IMR-90 (cell line): ENCODE data around the gene CEP55. TPM values are rescaled to one million over a fixed set of nuclear protein-coding genes. Genes with fewer than 3 reads are reported as not detected.

Experiments used
- ATAC-seq: fragments of 200-7000 bp; cut with Tn5 transposase; 2 replicates; pipeline ENCODE4 v1.9.1; 2020; ENCODE audit warnings: low read depth, mild to moderate bottlenecking, moderate library complexity
- BruUV-seq: library from RNA; stranded (reverse); fragments of 400-500 nt; replicated peaks from 2 replicates; lab custom pipeline; 2021; lab: Mats Ljungman, UMichigan
- CTCF ChIA-PET: fragments of 300-600 bp; formaldehyde crosslinking; extraction: SDS; loops from one replicate; lab custom pipeline; 2021; ENCODE audit warnings: antibody characterized with exemption; lab: Yijun Ruan, JAX
- POLR2A ChIA-PET: fragments of 300-600 bp; sonication (Branson Sonifier 250); formaldehyde crosslinking; loops from one replicate; lab custom pipeline; 2022; ENCODE audit warnings: antibody characterized with exemption; ENCODE audit not compliant: unreplicated experiment; lab: Charles Lee
- DNase-seq: peaks from one replicate; pipeline ENCODE4 v3.0.0; 2013
- H2AFZ ChIP-seq: replicated peaks from 2 replicates; pipeline ENCODE3; 2013; ENCODE audit warnings: low read length, mild to moderate bottlenecking; ENCODE audit not compliant: poor library complexity
- H2AK5ac ChIP-seq: 2 replicates; pipeline ENCODE4 v1.6.1; 2013; ENCODE audit warnings: low read depth, low read length, inconsistent platforms
- H2AK9ac ChIP-seq: replicated peaks from 2 replicates; pipeline ENCODE3; 2013; ENCODE audit warnings: mild to moderate bottlenecking, low read depth, low read length, moderate library complexity; ENCODE audit not compliant: poor library complexity
- H2BK120ac ChIP-seq: 2 replicates; pipeline ENCODE4 v1.6.1; 2013; ENCODE audit warnings: low read depth, low read length, inconsistent platforms
- H2BK15ac ChIP-seq: 3 replicates; pipeline ENCODE4 v1.6.1; 2013; ENCODE audit warnings: low read depth, low read length, inconsistent platforms
- H2BK20ac ChIP-seq: 2 replicates; pipeline ENCODE4 v1.6.1; 2013; ENCODE audit warnings: low read depth, mild to moderate bottlenecking, inconsistent platforms, low read length, moderate library complexity
- H2BK5ac ChIP-seq: 2 replicates; pipeline ENCODE4 v1.6.1; 2013; ENCODE audit warnings: mild to moderate bottlenecking, low read depth, low read length, inconsistent platforms; ENCODE audit not compliant: poor library complexity, severe bottlenecking
- H3K14ac ChIP-seq: replicated peaks from 2 replicates; pipeline ENCODE4 v1.6.1; 2013; ENCODE audit warnings: low read depth, low read length, inconsistent platforms
- H3K18ac ChIP-seq: 2 replicates; pipeline ENCODE4 v1.6.1; 2013; ENCODE audit warnings: low read depth, low read length, control low read depth
- H3K23ac ChIP-seq: 2 replicates; pipeline ENCODE4 v1.6.1; 2013; ENCODE audit warnings: low read depth, low read length, inconsistent platforms
- H3K27ac ChIP-seq: 2 replicates; pipeline ENCODE4 v1.5.1; 2013; ENCODE audit warnings: mild to moderate bottlenecking, control low read depth, low read length; ENCODE audit not compliant: insufficient read depth
- H3K27me3 ChIP-seq: 2 replicates; pipeline ENCODE4 v1.6.1; 2013; ENCODE audit warnings: low read length; ENCODE audit not compliant: control insufficient read depth, insufficient read depth
- H3K36me3 ChIP-seq: 2 replicates; pipeline ENCODE4 v1.6.1; 2013; ENCODE audit warnings: low read length, mixed read lengths; ENCODE audit not compliant: control insufficient read depth, insufficient read depth
- H3K4ac ChIP-seq: 2 replicates; pipeline ENCODE4 v1.6.1; 2013; ENCODE audit warnings: low read depth, low read length, inconsistent platforms
- H3K4me1 ChIP-seq: 2 replicates; pipeline ENCODE4 v1.6.1; 2013; ENCODE audit warnings: low read length, mixed read lengths; ENCODE audit not compliant: control insufficient read depth, insufficient read depth
- H3K4me2 ChIP-seq: 2 replicates; pipeline ENCODE4 v1.6.1; 2013; ENCODE audit warnings: low read depth, mild to moderate bottlenecking, control low read depth, low read length, moderate library complexity
- H3K4me3 ChIP-seq: 2 replicates; pipeline ENCODE4 v1.5.1; 2013; ENCODE audit warnings: low read depth, mild to moderate bottlenecking, control low read depth, low read length, moderate library complexity; ENCODE audit not compliant: insufficient read depth
- H3K56ac ChIP-seq: 2 replicates; pipeline ENCODE4 v1.6.1; 2013; ENCODE audit warnings: low read length, inconsistent platforms; ENCODE audit not compliant: insufficient read depth; ENCODE audit errors: extremely low read depth
- H3K79me1 ChIP-seq, 2 experiments: 2 replicates each; pipeline ENCODE4 v1.6.1; 2013; ENCODE audit warnings: low read length in 2 of 2, inconsistent platforms in 1 of 2, low read depth in 1 of 2
- H3K9ac ChIP-seq: 2 replicates; pipeline ENCODE4 v1.6.1; 2013; ENCODE audit warnings: low read depth, low read length, control low read depth
- H3K9me1 ChIP-seq: 2 replicates; pipeline ENCODE4 v1.6.1; 2013; ENCODE audit warnings: low read length, inconsistent platforms; ENCODE audit not compliant: insufficient read depth
- H3K9me3 ChIP-seq: 2 replicates; pipeline ENCODE4 v1.6.1; 2013; ENCODE audit warnings: low read length; ENCODE audit not compliant: control insufficient read depth, insufficient read depth
- H4K20me1 ChIP-seq: 2 replicates; pipeline ENCODE4 v1.6.1; 2013; ENCODE audit warnings: low read length, inconsistent platforms; ENCODE audit not compliant: insufficient read depth
- H4K5ac ChIP-seq: 2 replicates; pipeline ENCODE4 v1.6.1; 2013; ENCODE audit warnings: mild to moderate bottlenecking, low read depth, low read length, control low read depth
- H4K8ac ChIP-seq, 2 experiments: 2 replicates each; pipeline ENCODE4 v1.6.1; 2013; ENCODE audit warnings: low read depth in 2 of 2, low read length in 2 of 2, control low read depth in 1 of 2, inconsistent platforms in 1 of 2
- H4K91ac ChIP-seq: 2 replicates; pipeline ENCODE4 v1.6.1; 2013; ENCODE audit warnings: low read depth, low read length, inconsistent platforms; ENCODE audit not compliant: insufficient read depth
- BHLHE40 ChIP-seq: fragments of 150-350 bp; IDR thresholded peaks from 2 replicates; pipeline ENCODE4 v1.6.1; 2016; ENCODE audit warnings: mild to moderate bottlenecking, low read depth, low read length
- FOS ChIP-seq: fragments of 150-350 bp; IDR thresholded peaks from 2 replicates; pipeline ENCODE4 v1.6.1; 2016; ENCODE audit warnings: low read depth, low read length
- MAFK ChIP-seq: IDR thresholded peaks from 2 replicates; pipeline ENCODE4 v1.6.1; 2012; ENCODE audit warnings: low read depth, low read length, improper control_type of control experiment
- MAZ ChIP-seq: IDR thresholded peaks from 2 replicates; pipeline ENCODE4 v1.6.1; 2012; ENCODE audit warnings: low read depth, mild to moderate bottlenecking, low read length, improper control_type of control experiment, moderate library complexity, borderline replicate concordance
- MXI1 ChIP-seq: IDR thresholded peaks from 2 replicates; pipeline ENCODE4 v1.6.1; 2012; ENCODE audit warnings: low read depth, mild to moderate bottlenecking, low read length, moderate library complexity, borderline replicate concordance
- NFE2L2 ChIP-seq: fragments of 150-350 bp; IDR thresholded peaks from 2 replicates; pipeline ENCODE4 v1.6.1; 2016; ENCODE audit warnings: low read depth, mild to moderate bottlenecking, low read length
- POLR2A ChIP-seq: IDR thresholded peaks from 2 replicates; pipeline ENCODE4 v1.6.1; 2012; ENCODE audit warnings: mild to moderate bottlenecking, low read depth, low read length
- RCOR1 ChIP-seq: IDR thresholded peaks from 2 replicates; pipeline ENCODE4 v1.6.1; 2012; ENCODE audit warnings: mild to moderate bottlenecking, low read length, improper control_type of control experiment; ENCODE audit not compliant: insufficient replicate concordance
- SMC3 ChIP-seq: fragments of 150-350 bp; IDR thresholded peaks from 2 replicates; pipeline ENCODE4 v1.6.1; 2016; ENCODE audit warnings: low read depth, mild to moderate bottlenecking, antibody characterized with exemption, low read length, moderate library complexity
- WGBS, 2 experiments: methylation state at CpG; one replicate each; pipeline versions ENCODE4 v1.1.5 to v1.1.7; 2013; ENCODE audit warnings: missing lambda C conversion rate in 2 of 2; ENCODE audit not compliant: insufficient read length in 1 of 2; ENCODE audit errors: extremely low coverage in 2 of 2; 5-methylcytosine and 5-hydroxymethylcytosine counted together
- dilution Hi-C: fragments of 300-500 bp; cut with HindIII; formaldehyde crosslinking; loops from one replicate; pipeline ENCODE4 v1.14.3; 2018; ENCODE audit warnings: low sequenced_read_pairs; ENCODE audit not compliant: unreplicated experiment
- in situ Hi-C: fragments of 300-500 bp; cut with MboI; formaldehyde crosslinking; loops from 3 replicates; pipeline ENCODE4 v1.14.3; 2019; ENCODE audit warnings: low sequenced_read_pairs, inconsistent platforms, mixed read lengths
- intact Hi-C: fragments of 100-400 bp; cut with micrococcal nuclease; formaldehyde crosslinking; loops from 2 replicates; pipeline ENCODE4 v1.10.0; 2022
- polyA plus RNA-seq, 3 experiments: library from polyadenylated mRNA; depleted of rRNA; stranded (reverse); fragments of >200 nt; gene quantifications; 2 replicates each; pipeline ENCODE4 v1.2.3, GENCODE V29; 2012; ENCODE audit warnings: low replicate concordance in 1 of 3
- total RNA-seq: library from RNA; depleted of rRNA; stranded (reverse); fragments of >200 nt; gene quantifications from 2 replicates; pipeline ENCODE4 v1.2.3, GENCODE V29; 2012
- TF ChIP-seq, protein P1 (sequence below): fragments of 150-350 bp; IDR thresholded peaks from 2 replicates; pipeline ENCODE4 v1.6.1; 2016; ENCODE audit warnings: low read depth, mild to moderate bottlenecking, low read length, moderate library complexity, borderline replicate concordance
- TF ChIP-seq, protein P2 (sequence below): conservative IDR thresholded peaks from 2 replicates; pipeline ENCODE4 v1.5.1; 2012; ENCODE audit warnings: mild to moderate bottlenecking, low read depth, low read length, improper control_type of control experiment
- TF ChIP-seq, protein P3 (sequence below): fragments of 150-350 bp; IDR thresholded peaks from 2 replicates; pipeline ENCODE4 v1.6.1; 2017; ENCODE audit warnings: mild to moderate bottlenecking, antibody characterized with exemption, low read length, low read depth

Gene CEP55
- total and polyA plus RNA-seq, 2 of the 4 experiments (the other 2 are of a cell fraction), result 15.7 to 23.5 TPM

DNA sequence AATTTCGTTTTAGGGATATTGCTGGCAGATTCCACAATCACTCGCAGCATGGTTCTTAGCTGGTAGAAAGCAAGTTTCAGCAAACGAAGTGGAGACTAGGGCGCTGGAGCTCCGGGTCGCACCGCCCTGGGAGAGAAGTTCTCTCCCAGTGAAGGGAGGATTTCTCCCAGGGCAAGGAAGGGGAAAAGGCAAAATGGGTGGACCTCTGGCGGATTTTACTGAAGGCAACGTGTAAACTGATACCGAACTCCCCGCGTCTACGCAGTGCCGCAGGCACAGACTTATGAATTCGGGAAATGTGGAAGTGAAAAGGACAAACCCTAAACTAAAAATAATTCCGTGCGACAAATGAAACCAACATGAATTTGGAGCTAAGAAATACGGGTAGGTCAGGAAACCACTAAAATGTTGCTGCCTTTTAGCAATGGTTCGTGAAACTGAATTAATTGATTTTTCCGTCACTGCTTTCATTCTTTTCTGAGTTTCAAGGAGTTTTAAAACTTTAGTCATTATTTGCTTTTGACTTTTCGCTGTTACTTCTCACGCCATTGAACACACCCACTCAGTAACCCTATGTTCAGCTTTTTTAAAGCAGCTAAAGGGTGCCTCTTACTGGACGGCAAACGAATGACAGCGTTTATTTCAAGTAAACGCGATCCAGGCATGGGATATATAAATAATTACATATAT lies 14.1 kb upstream of the CEP55 start, which contains the start of gene MYOF (continued):
- TF ChIP-seq NFE2L2 (no peak), RCOR1 (no peak)

DNA sequence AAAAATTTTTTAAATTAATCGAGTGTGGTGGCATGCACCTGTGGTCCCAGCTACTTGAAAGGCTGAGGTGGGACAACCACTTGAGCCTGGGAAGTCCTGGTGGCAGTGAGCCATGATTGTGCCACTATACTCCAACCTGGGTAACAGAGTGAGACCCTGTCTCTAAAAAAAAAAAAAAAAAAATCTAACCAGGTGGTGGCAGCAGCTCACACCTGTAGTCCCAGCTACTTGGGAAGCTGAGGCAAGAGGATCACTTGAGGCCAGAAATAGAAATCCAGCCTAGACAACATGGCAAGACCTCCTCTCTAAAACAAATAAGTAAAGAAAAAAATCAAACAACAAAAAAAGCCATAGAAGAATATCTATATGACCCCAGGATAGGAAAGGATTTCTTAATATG lies 10.7 kb upstream of the CEP55 start:
- no TSS peak for BruUV-seq
- peaks cover 0 to 8% of the 10 kb centered on the region in 2 experiments; a peak in 1 of 4 replicates for H3K79me1 ChIP-seq
- no peak overlapping the region for H4K91ac ChIP-seq
- no peak overlapping the region for H4K8ac ChIP-seq
- H4K20me1 ChIP-seq, result no peaks in the 10 kb centered on the region
- H2BK120ac ChIP-seq, result no peak overlapping the region
- dilution Hi-C loops (no loop called here), in situ Hi-C loops (no loop called here), intact Hi-C loops (no loop called here)
- H2BK5ac ChIP-seq, result no peak overlapping the region
- no peaks in the 10 kb centered on the region for H3K9me1 ChIP-seq
- H3K18ac ChIP-seq, result no peak overlapping the region
- WGBS, 2 experiments, result no CpG with 5 or more reads among the region's 1 CpG
- no peak overlapping the region for H2AK5ac ChIP-seq
- H2BK20ac ChIP-seq, result no peak overlapping the region
- CTCF ChIA-PET, result interaction anchor here (0.6 to 1.2 kb wide), 3 partner anchors 10 to 551 kb away, joined by 3 to 6 read pairs (median 3); no protein-coding TSS in a partner anchor
- H2BK15ac ChIP-seq, result no peak overlapping the region
- DNase-seq (no peak), ATAC-seq (no peak)
- no peak overlapping the region for H3K14ac ChIP-seq
- H3K23ac ChIP-seq, result no peak overlapping the region
- no peak overlapping the region for H3K4me2 ChIP-seq
- H3K4me3 ChIP-seq, result no peak overlapping the region
- peaks cover 2% of the 10 kb centered on the region; the same call in 1 of the 2 replicates for H3K4me1 ChIP-seq
- POLR2A ChIA-PET, result no interaction called here
- no peaks in the 10 kb centered on the region for H3K36me3 ChIP-seq
- H2AK9ac ChIP-seq, result no peak overlapping the region
- no peak overlapping the region for H3K56ac ChIP-seq
- no peaks in the 10 kb centered on the region; the same call in 1 of the 2 replicates for H3K27me3 ChIP-seq
- H4K5ac ChIP-seq, result no peak overlapping the region
- H3K9me3 ChIP-seq, result no peaks in the 10 kb centered on the region
- H3K27ac ChIP-seq, result no peak overlapping the region
- H3K9ac ChIP-seq, result no peak overlapping the region
- H2AFZ ChIP-seq, result no peak overlapping the region
- H3K4ac ChIP-seq, result no peak overlapping the region
- TF ChIP-seq MAZ (no peak), BHLHE40 (no peak), NFE2L2 (no peak), MXI1 (no peak), SMC3 (no peak), MAFK (no peak), FOS (no peak), POLR2A (no peak), RCOR1 (no peak)
- TF ChIP-seq, protein P1, sequence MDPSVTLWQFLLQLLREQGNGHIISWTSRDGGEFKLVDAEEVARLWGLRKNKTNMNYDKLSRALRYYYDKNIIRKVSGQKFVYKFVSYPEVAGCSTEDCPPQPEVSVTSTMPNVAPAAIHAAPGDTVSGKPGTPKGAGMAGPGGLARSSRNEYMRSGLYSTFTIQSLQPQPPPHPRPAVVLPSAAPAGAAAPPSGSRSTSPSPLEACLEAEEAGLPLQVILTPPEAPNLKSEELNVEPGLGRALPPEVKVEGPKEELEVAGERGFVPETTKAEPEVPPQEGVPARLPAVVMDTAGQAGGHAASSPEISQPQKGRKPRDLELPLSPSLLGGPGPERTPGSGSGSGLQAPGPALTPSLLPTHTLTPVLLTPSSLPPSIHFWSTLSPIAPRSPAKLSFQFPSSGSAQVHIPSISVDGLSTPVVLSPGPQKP, result no peak
- TF ChIP-seq, protein P2, sequence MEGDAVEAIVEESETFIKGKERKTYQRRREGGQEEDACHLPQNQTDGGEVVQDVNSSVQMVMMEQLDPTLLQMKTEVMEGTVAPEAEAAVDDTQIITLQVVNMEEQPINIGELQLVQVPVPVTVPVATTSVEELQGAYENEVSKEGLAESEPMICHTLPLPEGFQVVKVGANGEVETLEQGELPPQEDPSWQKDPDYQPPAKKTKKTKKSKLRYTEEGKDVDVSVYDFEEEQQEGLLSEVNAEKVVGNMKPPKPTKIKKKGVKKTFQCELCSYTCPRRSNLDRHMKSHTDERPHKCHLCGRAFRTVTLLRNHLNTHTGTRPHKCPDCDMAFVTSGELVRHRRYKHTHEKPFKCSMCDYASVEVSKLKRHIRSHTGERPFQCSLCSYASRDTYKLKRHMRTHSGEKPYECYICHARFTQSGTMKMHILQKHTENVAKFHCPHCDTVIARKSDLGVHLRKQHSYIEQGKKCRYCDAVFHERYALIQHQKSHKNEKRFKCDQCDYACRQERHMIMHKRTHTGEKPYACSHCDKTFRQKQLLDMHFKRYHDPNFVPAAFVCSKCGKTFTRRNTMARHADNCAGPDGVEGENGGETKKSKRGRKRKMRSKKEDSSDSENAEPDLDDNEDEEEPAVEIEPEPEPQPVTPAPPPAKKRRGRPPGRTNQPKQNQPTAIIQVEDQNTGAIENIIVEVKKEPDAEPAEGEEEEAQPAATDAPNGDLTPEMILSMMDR, result no peak
- TF ChIP-seq, protein P3, sequence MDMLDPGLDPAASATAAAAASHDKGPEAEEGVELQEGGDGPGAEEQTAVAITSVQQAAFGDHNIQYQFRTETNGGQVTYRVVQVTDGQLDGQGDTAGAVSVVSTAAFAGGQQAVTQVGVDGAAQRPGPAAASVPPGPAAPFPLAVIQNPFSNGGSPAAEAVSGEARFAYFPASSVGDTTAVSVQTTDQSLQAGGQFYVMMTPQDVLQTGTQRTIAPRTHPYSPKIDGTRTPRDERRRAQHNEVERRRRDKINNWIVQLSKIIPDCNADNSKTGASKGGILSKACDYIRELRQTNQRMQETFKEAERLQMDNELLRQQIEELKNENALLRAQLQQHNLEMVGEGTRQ, result no peak
